Neural cell (in vitro differentiated cells): ENCODE results near the gene STYXL1. TPM values are rescaled to one million over a fixed set of nuclear protein-coding genes. Genes with fewer than 3 reads are reported as not detected.

ENCODE experiments used
- H2AFZ ChIP-seq: fragments of 200-600, 300-800 bp; sonication (generic), shearing (Covaris generic); 2 replicates; pipeline ENCODE4 v1.6.0; 2014; ENCODE audit warnings: low read depth, mild to moderate bottlenecking, antibody characterized with exemption, low read length, moderate library complexity
- H3F3A ChIP-seq: fragments of 200-600 bp; shearing (Covaris generic); 2 replicates; pipeline ENCODE4 v1.6.1; 2016; ENCODE audit warnings: mild to moderate bottlenecking, moderate library complexity, mixed read lengths, antibody characterized with exemption, low read length; ENCODE audit not compliant: insufficient read depth, poor library complexity, severe bottlenecking
- H3K27ac ChIP-seq: fragments of 200-600, 300-800 bp; sonication (generic), shearing (Covaris generic); 2 replicates; pipeline ENCODE4 v1.5.1; 2014; ENCODE audit warnings: mild to moderate bottlenecking, low read length, moderate library complexity
- H3K27me3 ChIP-seq: fragments of 300-800, 200-600 bp; sonication (generic), shearing (Covaris generic); 2 replicates; pipeline ENCODE4 v1.6.0; 2014; ENCODE audit warnings: mild to moderate bottlenecking, low read depth, low read length, moderate library complexity; ENCODE audit not compliant: insufficient read depth
- H3K36me3 ChIP-seq: fragments of 300-800, 200-600 bp; sonication (generic), shearing (Covaris generic); 2 replicates; pipeline ENCODE4 v1.5.1; 2014; ENCODE audit warnings: mild to moderate bottlenecking, antibody characterized with exemption, low read length, moderate library complexity; ENCODE audit not compliant: insufficient read depth
- H3K4me2 ChIP-seq: fragments of 300-800, 200-600 bp; sonication (generic), shearing (Covaris generic); 2 replicates; pipeline ENCODE4 v1.6.0; 2014; ENCODE audit warnings: mild to moderate bottlenecking, low read length
- H3K4me3 ChIP-seq: fragments of 300-800, 200-600 bp; sonication (generic), shearing (Covaris generic); 2 replicates; pipeline ENCODE4 v1.5.1; 2014; ENCODE audit warnings: mild to moderate bottlenecking, low read length, moderate library complexity
- H3K79me2 ChIP-seq: fragments of 200-600 bp; shearing (Covaris generic); replicated peaks from 2 replicates; pipeline ENCODE4 v1.6.0; 2014; ENCODE audit warnings: mild to moderate bottlenecking, low read length, moderate library complexity; ENCODE audit not compliant: insufficient read depth
- H3K9ac ChIP-seq: fragments of 300-800, 200-600 bp; sonication (generic), shearing (Covaris generic); 2 replicates; pipeline ENCODE4 v1.6.1; 2016; ENCODE audit warnings: mild to moderate bottlenecking, low read length, mixed read lengths
- H3K9me2 ChIP-seq: fragments of 200-600 bp; shearing (Covaris generic); 2 replicates; pipeline ENCODE4 v1.6.1; 2016; ENCODE audit warnings: mild to moderate bottlenecking, low read length, mixed read lengths; ENCODE audit not compliant: insufficient read depth
- H3K9me3 ChIP-seq: fragments of 200-600, 300-800 bp; sonication (generic), shearing (Covaris generic); 2 replicates; pipeline ENCODE4 v1.6.1; 2016; ENCODE audit warnings: mild to moderate bottlenecking, mixed run types, low read length, moderate library complexity, mixed read lengths
- H4K20me1 ChIP-seq: fragments of 200-600 bp; shearing (Covaris generic); 2 replicates; pipeline ENCODE4 v1.6.1; 2016; ENCODE audit warnings: mild to moderate bottlenecking, mixed run types; ENCODE audit not compliant: insufficient read depth
- CTCF ChIP-seq: fragments of 450-650 bp; IDR thresholded peaks from 2 replicates; pipeline ENCODE4 v1.5.1; 2014; ENCODE audit warnings: antibody characterized with exemption, mild to moderate bottlenecking, moderate library complexity; ENCODE audit not compliant: poor library complexity, severe bottlenecking
- EP300 ChIP-seq: fragments of 450-650 bp; conservative IDR thresholded peaks from 2 replicates; pipeline ENCODE4 v1.6.1; 2014; ENCODE audit warnings: antibody characterized with exemption, mild to moderate bottlenecking, moderate library complexity; ENCODE audit not compliant: poor library complexity, severe bottlenecking
- EZH2 ChIP-seq: fragments of 200-600, 300-800 bp; shearing (Covaris generic), sonication (generic); IDR thresholded peaks from 2 replicates; pipeline ENCODE4 v1.6.1; 2014; ENCODE audit warnings: antibody characterized with exemption, low read length, borderline replicate concordance, mild to moderate bottlenecking; ENCODE audit not compliant: insufficient read depth, poor library complexity, severe bottlenecking
- MXI1 ChIP-seq: fragments of 450-650 bp; conservative IDR thresholded peaks from 2 replicates; pipeline ENCODE4 v1.6.1; 2014; ENCODE audit warnings: antibody characterized with exemption, mild to moderate bottlenecking; ENCODE audit not compliant: poor library complexity, severe bottlenecking
- POLR2AphosphoS5 ChIP-seq: IDR thresholded peaks from 2 replicates; pipeline ENCODE4 v1.6.1; 2012
- RAD21 ChIP-seq: fragments of 450-650 bp; conservative IDR thresholded peaks from 2 replicates; pipeline ENCODE4 v1.6.1; 2014; ENCODE audit warnings: antibody characterized with exemption, mild to moderate bottlenecking, moderate library complexity
- REST ChIP-seq: IDR thresholded peaks from 2 replicates; pipeline ENCODE4 v1.6.1; 2012; ENCODE audit warnings: borderline replicate concordance
- SMC3 ChIP-seq: fragments of 450-650 bp; conservative IDR thresholded peaks from 2 replicates; pipeline ENCODE4 v1.6.1; 2014; ENCODE audit warnings: antibody characterized with exemption, mild to moderate bottlenecking, moderate library complexity; ENCODE audit not compliant: poor library complexity
- TAF1 ChIP-seq: IDR thresholded peaks from 2 replicates; pipeline ENCODE4 v1.6.1; 2012; ENCODE audit warnings: low read depth
- polyA plus RNA-seq: library from polyadenylated mRNA; depleted of rRNA; stranded (reverse); fragments of >200 nt; gene quantifications from 2 replicates; pipeline ENCODE4 v1.2.3, GENCODE V29; 2014

The STYXL1 gene
- polyA plus RNA-seq, 1 donor from 2014 or later = 59.9 TPM

GRCh38 chr7:76063114-76063513, 15.3 kb upstream of the STYXL1 start:
- no peaks in the 10 kb centered on the region for H3K27me3 ChIP-seq
- H3K79me2 ChIP-seq = no peaks in the 10 kb centered on the region
- no peak overlapping the region for H3K27ac ChIP-seq
- H3K4me2 ChIP-seq = no peak overlapping the region
- TF ChIP-seq RAD21 (no peak), TAF1 (no peak), EP300 (no peak), CTCF (no peak), REST (no peak), EZH2 (no peak), MXI1 (no peak), SMC3 (no peak), POLR2AphosphoS5 (no peak)
- no peak overlapping the region for H3K4me3 ChIP-seq
- H3K9me3 ChIP-seq = no peaks in the 10 kb centered on the region
- no peak overlapping the region for H2AFZ ChIP-seq
- H4K20me1 ChIP-seq = no peaks in the 10 kb centered on the region
- H3F3A ChIP-seq = no peaks in the 10 kb centered on the region
- no peaks in the 10 kb centered on the region for H3K9me2 ChIP-seq
- H3K36me3 ChIP-seq = no peaks in the 10 kb centered on the region
- H3K9ac ChIP-seq = no peak overlapping the region

GRCh38 chr7:76062254-76062653, 14.5 kb upstream of the STYXL1 start:
- no peaks in the 10 kb centered on the region for H3F3A ChIP-seq
- no peak overlapping the region for H3K9ac ChIP-seq
- no peak overlapping the region for H3K4me2 ChIP-seq
- no peak overlapping the region for H3K27ac ChIP-seq
- H3K27me3 ChIP-seq = no peaks in the 10 kb centered on the region
- no peaks in the 10 kb centered on the region for H3K79me2 ChIP-seq
- TF ChIP-seq EP300 = no peak
- no peak for TF ChIP-seq EZH2
- TF ChIP-seq CTCF = no peak
- no peak for TF ChIP-seq MXI1
- TF ChIP-seq SMC3 = no peak
- no peak for TF ChIP-seq REST
- no peak for TF ChIP-seq POLR2AphosphoS5
- no peak for TF ChIP-seq TAF1
- TF ChIP-seq RAD21 = no peak
- no peaks in the 10 kb centered on the region for H3K36me3 ChIP-seq
- H3K4me3 ChIP-seq = no peak overlapping the region
- H3K9me2 ChIP-seq = no peaks in the 10 kb centered on the region
- no peak overlapping the region for H2AFZ ChIP-seq
- H4K20me1 ChIP-seq = no peaks in the 10 kb centered on the region
- no peaks in the 10 kb centered on the region for H3K9me3 ChIP-seq
